ENCODE results near the gene ARHGDIB. TPM values are rescaled to one million over a fixed set of nuclear protein-coding genes. Genes with fewer than 3 reads are reported as not detected.

ARHGDIB gene
- total and polyA plus RNA-seq, 2 of the 13 experiments (the other 11 are each of a cell fraction or from before 2014, with no cell fraction given), result 0.11 to 0.87 TPM

DNA sequence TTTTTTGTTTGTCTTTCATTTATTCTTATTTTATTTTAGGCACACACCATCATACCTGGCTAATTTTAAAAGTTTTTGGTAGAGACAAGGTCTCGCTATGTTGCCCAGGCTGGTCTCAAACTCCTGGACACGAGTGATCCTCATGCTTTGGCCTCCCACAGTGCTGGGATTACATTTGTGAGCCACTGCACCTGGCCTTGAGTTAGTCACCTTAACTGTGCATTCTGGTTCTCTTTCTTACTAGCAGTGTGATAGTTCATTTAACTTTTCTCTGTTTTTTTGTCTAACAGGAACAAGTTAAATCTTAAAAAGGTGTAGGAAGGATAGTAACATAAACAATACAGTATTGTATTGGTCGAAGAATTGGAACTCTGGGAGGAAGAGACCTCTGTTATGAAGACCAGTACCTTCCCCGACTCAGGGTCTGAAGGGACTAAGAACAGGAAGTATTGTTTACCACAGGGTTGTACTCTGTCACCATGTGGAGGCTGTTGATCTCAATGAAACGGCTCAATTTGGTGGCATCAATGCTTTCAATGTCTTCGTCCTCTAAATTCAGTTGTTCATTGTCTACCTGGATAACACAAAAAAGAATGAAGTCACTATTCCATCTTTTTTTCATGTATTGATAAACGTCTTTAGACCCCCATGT lies 40.8 kb downstream of the ARHGDIB start (continued):
- TF ChIP-seq MAFK (conservative IDR thresholded peaks at IDR 0.05 in 1 of 2, IDR thresholded peaks at IDR 0.05 in 1 of 2; ENCODE audit: low read length in 2 of 2) (no peak), CEBPB (IDR thresholded peaks at IDR 0.05; ENCODE audit: borderline replicate concordance, low read depth, low read length) (no peak), HNF4G (IDR thresholded peaks at IDR 0.05; ENCODE audit: borderline replicate concordance, low read depth, low read length) (no peak), HNF4G (CRISPR knock-in tag; IDR thresholded peaks at IDR 0.05; ENCODE audit: borderline replicate concordance, low read depth) (no peak)

DNA sequence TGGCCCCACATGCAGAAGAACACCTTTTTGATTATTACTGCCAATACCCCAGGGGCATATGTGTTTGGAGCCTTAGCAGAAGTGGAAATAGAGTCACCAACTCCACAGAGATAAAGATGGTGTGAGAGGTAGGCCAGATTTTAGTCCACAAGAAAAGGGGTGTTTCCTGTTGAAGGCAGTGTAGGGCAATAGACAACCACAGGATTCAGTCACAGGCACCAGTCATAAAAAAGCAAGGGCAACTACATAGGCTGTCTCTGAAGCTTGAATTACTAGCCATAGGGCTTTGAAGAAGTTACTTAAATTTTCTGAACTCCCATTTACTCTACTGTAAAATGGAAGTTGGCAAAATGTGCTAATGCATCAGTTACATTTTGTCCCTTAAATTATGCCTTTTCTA lies 41.9 kb downstream of the ARHGDIB start:
- Histone ChIP-seq H2AFZ (ENCODE audit: low read length) (no peak overlapping the region), H3K4me2 (ENCODE audit: low read depth, low read length) (no peak overlapping the region), H3K36me3 (replicated peaks in 1 of 2; ENCODE audit: control insufficient read depth in 1 of 2, insufficient read depth in 2 of 2, low read length in 2 of 2) (no peaks in the 10 kb centered on the region), H3K79me2 (ENCODE audit: insufficient read depth, low read length) (no peaks in the 10 kb centered on the region), H3K9ac (ENCODE audit: insufficient read depth, low read depth, low read length) (no peak overlapping the region), H3K4me3 (replicated peaks in 1 of 3; ENCODE audit: insufficient read depth in 1 of 3, low read depth in 2 of 3, low read length in 3 of 3) (no peak overlapping the region), H3K27me3 (ENCODE audit: control insufficient read depth in 1 of 2, insufficient read depth in 2 of 2, low read length in 2 of 2) (no peaks in the 10 kb centered on the region), H3K27ac (ENCODE audit: extremely low read length, insufficient read depth, low read length) (no peak overlapping the region), H3K9me3 (ENCODE audit: low read length) (no peaks in the 10 kb centered on the region), H4K20me1 (ENCODE audit: insufficient read depth, low read length) (no peaks in the 10 kb centered on the region), H3K4me1 (ENCODE audit: insufficient read depth, low read length) (no peaks in the 10 kb centered on the region)
- intact Hi-C loops (cut with micrococcal nuclease; ENCODE audit: unreplicated experiment) (no loop called here), in situ Hi-C loops (cut with HindIII; ENCODE audit: extremely low pct_ligation_motif_present, low pct_unique_long_range_greater_than_20kb) (no loop called here)
- no TSS peak for BruUV-seq (replicated peaks)
- POLR2A ChIA-PET, result no interaction called here
- no peak for DNase-seq (ENCODE audit: low spot score)
- CTCF ChIA-PET (ENCODE audit: low intra/inter-chr PET ratio, low total read pairs), result no interaction called here
- TF ChIP-seq, protein P1, sequence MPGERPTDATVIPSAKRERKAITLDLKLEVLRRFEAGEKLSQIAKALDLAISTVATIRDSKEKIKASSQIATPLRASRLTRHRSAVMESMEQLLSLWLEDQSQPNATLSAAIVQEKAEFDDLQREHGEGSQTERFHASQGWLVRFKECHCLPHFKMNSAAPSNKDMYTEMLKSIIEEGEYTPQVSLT (CRISPR knock-in tag; IDR thresholded peaks at IDR 0.05; ENCODE audit: borderline replicate concordance, low read depth), result no peak
- TF ChIP-seq CCAR2 (optimal IDR thresholded peaks at IDR 0.05; ENCODE audit: low read depth, low read length) (no peak), ZNF460 (CRISPR knock-in tag; IDR thresholded peaks at IDR 0.05; ENCODE audit: borderline replicate concordance) (no peak), KLF11 (CRISPR knock-in tag; IDR thresholded peaks at IDR 0.05) (no peak), ZSCAN9 (CRISPR knock-in tag; IDR thresholded peaks at IDR 0.05; ENCODE audit: borderline replicate concordance) (no peak), REL (CRISPR knock-in tag; conservative IDR thresholded peaks at IDR 0.05) (no peak), ZNF782 (CRISPR knock-in tag; IDR thresholded peaks at IDR 0.05; ENCODE audit: borderline replicate concordance) (no peak), ZNF383 (CRISPR knock-in tag; IDR thresholded peaks at IDR 0.05; ENCODE audit: borderline replicate concordance) (no peak), SMAD9 (CRISPR knock-in tag; IDR thresholded peaks at IDR 0.05) (no peak), ZNF567 (CRISPR knock-in tag; IDR thresholded peaks at IDR 0.05; ENCODE audit: borderline replicate concordance) (no peak)
- TF ChIP-seq, protein P2, sequence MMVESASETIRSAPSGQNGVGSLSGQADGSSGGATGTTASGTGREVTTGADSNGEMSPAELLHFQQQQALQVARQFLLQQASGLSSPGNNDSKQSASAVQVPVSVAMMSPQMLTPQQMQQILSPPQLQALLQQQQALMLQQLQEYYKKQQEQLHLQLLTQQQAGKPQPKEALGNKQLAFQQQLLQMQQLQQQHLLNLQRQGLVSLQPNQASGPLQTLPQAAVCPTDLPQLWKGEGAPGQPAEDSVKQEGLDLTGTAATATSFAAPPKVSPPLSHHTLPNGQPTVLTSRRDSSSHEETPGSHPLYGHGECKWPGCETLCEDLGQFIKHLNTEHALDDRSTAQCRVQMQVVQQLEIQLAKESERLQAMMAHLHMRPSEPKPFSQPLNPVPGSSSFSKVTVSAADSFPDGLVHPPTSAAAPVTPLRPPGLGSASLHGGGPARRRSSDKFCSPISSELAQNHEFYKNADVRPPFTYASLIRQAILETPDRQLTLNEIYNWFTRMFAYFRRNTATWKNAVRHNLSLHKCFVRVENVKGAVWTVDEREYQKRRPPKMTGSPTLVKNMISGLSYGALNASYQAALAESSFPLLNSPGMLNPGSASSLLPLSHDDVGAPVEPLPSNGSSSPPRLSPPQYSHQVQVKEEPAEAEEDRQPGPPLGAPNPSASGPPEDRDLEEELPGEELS (CRISPR knock-in tag; IDR thresholded peaks at IDR 0.05), result no peak
- ATAC-seq, result no peak
- FAIRE-seq, result no peak

All from HepG2 (cell line).